Stimulated activated CD4-positive, alpha-beta T cell treated with anti-CD3 and anti-CD28 coated beads, Interleukin-12 subunit alpha, Interleukin-12 subunit beta, amount 100 ng/mL, for 24 hours (primary cell): ENCODE results near the gene CDH4.

Source experiments
- DNase-seq, 2 experiments: peaks; one replicate each; pipeline ENCODE4 v3.0.0-alpha.2; 2020; ENCODE audit warnings: low read depth in 2 of 2

The CDH4 gene

GRCh38 chr20:61629602-61630390, 377.7 kb downstream of the CDH4 start:
- DNase-seq, result no peak

GRCh38 chr20:61630391-61630650, 378.3 kb downstream of the CDH4 start:
- DNase-seq, result no peak

GRCh38 chr20:61630816-61631215, 378.8 kb downstream of the CDH4 start:
- DNase-seq, result no peak

- no peak for DNase-seq
These were observed 379.7 kb downstream of the CDH4 start for GRCh38 chr20:61631751-61632150.

- no peak for DNase-seq
These were observed 380.9 kb downstream of the CDH4 start for GRCh38 chr20:61633004-61633403.

DNA sequence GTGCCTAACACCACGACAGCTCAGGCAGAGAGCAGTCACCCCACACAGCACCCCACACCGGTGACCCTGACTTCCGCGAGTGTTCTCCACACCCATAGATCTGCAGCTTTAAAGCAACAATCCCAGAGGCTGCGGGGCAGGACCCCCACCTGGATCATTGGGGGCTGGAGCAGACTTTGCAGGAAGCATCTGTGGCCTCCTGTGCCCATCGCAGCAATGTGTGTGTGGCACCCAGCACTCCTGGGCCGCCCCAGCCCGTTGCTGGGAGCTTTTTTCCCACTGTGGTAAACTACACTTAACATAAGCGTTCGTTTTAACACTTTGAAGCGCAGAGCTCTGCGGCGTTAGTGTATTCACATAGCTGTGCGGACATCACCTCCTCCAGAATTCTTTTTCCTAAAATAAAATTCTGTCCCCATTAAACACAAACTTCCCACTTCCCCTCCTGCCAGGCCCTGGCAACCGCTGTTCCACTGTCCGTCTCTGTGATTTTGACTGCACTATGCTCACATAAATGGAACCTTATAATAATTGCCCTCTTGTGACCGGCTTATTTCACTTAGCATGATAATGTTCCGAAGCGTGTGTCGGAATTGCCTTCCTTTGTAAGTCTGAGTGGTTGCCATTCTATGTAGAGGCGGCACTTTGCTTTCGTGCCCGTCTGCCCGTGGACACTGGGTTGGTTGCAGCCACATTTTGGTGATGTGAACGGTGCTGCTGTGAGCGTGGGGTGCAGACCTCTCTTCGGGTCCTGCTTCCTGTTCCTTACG, 382.5 kb downstream of the CDH4 start:
- no peak for DNase-seq

DNA sequence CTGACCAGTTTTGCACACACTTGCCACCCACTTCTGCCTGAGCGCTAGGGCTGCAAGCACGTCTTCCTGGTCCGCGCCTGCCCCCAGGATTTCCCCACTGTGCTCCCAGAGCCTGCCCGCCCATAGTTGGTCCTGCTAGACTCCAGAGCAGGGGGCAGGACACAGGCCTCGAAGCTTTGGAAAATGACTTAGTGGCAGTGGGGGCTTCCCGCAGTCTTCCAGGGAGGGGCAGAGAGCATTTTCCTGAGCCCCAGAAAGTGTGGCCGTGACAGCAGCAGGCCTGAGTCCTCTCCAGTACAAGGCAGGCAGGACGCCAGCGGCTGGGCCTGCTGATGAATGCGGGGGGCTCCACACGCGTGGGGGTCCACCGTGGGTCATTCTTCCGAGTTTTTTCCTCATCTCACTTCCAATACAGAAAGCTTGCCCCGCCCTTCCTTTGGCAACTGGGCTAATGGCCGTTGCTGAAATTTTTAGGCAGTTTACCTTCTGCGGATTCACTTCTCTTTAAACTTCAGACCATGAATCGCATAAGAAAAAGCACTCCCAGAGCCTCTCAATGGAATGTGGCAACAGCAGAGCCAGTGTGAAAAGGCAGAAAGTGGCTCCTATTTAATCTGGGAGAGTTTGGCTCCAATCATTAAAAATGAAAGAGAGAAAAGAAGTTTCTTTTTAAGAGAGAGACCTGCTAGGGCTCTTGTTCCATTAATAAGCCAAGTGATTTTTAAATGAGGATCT, 383.8 kb downstream of the CDH4 start:
- DNase-seq, result no peak

- no peak for DNase-seq
These were observed 384.6 kb downstream of the CDH4 start for GRCh38 chr20:61636531-61637116.

- no peak for DNase-seq
These were observed 386.9 kb downstream of the CDH4 start for GRCh38 chr20:61638802-61639585.

DNA sequence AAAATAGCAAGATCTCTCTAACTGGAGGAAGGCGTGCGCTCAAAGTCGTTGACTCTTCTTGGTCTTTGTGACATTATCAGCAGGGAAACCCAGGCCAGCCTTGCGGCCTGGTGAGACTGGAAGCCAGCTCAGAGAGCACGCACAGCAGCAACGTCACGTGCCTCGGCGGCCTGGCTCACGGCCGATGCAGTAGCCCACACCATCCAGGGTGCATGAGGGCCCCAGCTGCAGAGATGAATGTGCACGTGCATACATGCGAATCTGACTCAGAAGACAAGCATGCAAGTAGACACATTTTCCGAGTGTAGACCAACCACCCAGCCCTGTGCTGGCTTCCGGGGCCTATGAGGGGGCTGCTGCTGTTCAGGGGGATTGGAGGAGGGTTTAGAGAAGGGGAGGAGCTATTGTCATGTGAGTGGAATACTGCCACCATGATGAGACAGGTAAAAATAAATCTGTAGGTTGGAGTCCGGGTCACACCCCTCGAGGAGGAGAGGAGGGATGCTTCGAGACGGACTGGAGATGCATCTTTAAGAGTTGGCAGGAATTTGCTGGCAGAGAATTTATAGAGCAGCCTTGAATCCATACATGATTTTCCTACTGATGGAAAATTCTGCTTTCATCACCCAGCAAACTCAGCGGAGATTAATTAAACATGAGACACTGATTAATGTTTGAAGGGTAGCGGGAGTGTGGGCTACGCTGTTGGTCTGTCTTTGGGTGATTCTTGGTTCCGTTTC, 388.2 kb downstream of the CDH4 start:
- no peak for DNase-seq

DNA sequence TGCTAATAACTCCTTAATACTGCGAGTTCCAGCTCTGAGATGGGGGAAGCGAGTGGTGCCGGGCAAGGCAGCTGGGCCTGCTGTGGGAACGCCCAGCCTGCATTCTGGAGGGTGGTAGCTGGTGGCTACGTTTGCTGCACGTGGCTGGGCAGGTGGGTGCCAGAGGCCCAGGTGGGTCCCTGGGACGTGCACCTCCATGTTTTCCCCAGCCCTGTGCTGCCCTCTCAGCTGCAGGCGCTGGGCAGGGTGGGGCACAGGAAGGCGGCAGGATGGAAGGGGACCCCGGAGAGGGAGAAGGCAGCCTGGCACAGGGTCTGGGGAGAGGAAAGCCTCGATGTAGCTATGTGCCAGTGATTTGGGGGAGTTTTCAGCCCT, 388.8 kb downstream of the CDH4 start:
- no peak for DNase-seq

DNA sequence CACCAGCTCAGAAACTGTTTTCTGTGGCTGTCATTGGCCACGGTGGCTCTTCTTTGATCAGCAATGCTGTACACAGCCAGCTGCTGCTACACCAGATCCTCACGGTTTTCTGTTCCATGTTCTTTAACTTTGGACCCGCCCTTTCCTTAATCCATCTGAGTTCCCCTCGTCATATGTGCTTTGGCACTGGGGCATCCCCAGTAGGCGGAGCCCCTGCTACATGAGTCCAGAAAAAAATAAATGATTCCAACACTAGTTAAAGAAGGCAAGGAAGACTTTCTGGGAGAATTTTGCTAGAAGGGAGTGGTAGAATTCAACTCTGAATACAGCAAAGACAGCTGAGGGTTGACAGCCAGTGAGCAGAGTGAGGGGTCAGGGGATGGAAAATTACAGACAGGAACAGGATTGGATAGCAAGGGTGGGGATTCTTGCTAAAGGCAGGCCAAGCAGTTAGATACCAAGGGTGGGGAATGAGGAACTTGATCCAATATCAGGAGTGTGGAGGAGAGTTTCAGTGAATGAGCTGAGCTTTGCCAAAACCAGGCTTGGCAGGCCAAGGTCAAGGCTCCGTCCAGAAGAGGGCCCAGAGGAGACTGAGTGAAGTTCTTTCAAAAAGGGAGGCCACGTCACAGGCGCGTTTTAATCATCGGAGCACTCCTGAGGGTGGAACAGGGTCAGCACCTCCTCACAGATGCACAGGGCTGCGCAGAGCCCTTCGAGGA, 391.8 kb downstream of the CDH4 start:
- no peak for DNase-seq

DNA sequence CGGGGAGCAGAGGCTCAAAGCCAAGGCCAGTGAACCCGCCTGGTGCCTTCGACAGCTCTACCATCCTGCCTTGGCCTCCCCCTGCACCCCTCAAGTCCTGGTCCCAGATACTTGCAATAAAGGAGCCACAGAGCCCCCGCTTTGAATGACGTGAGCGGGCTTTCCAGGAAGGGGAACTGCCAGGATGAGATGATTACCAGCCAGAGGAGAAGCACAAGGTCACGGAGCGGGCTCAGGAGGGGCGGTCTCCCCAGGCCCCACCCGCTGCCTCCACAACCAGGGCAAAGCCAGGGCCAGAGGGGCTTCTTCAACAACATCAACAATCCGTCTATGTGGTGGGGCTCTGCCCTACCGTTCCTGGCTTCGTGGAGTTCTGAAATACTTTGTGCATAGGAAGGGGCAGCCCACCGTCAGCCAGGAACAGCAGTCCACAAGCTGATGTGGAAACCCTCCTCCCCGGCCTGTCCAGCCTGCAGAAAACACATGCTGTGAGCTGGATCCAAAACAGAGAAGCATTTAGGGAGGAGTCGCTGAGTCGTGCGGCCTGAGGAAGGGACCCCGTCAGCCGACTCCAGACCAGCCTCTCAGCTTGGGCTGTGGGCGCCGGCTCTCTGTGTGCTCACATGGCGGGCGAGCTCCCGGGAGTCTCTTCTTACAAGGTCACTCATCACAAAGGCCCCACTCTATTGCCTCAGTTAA, 392.5 kb downstream of the CDH4 start:
- no peak for DNase-seq

GRCh38 chr20:61645732-61646131, 393.7 kb downstream of the CDH4 start:
- DNase-seq, result no peak

DNA sequence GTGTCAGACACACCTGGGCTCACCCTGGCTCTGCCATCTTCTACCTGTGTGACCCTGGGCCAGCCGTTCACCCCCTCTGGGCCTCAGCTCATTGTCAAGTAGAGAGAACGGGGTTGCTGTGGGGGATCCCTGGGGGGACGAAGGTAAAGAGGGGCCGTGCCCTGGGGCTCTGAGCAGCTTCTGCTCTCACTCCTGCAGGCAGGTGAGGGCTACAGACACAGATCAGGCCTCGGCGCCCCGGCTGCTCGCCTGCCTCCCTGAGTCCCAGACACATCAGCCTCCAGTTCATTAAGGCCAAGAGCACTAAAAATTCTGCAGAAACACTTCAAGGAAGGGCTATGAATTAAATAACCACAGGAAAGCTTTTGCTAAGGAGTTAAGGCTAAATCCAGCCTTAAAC, 394.4 kb downstream of the CDH4 start:
- no peak for DNase-seq

DNA sequence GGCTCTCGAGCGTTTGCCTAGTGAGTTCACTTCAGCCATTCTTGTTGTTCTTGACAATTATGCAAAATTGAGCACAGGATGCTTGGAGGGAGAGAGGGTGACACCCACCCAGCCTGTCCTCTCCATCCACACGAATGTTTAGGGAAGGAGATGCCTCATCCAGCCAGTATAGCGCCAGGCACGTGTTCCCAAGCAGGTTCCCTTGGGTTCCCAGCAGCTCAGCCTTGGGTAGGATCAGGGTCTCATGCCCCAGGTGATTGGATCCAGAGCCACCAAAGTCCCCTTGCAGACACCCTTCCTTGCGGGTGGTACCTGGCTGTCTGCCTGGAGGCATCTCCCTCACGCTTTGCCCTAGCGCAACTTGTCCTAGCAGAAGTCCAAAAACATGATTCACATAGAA, 394.9 kb downstream of the CDH4 start:
- DNase-seq, result no peak

GRCh38 chr20:61647702-61648101, 395.6 kb downstream of the CDH4 start:
- DNase-seq, result no peak

DNA sequence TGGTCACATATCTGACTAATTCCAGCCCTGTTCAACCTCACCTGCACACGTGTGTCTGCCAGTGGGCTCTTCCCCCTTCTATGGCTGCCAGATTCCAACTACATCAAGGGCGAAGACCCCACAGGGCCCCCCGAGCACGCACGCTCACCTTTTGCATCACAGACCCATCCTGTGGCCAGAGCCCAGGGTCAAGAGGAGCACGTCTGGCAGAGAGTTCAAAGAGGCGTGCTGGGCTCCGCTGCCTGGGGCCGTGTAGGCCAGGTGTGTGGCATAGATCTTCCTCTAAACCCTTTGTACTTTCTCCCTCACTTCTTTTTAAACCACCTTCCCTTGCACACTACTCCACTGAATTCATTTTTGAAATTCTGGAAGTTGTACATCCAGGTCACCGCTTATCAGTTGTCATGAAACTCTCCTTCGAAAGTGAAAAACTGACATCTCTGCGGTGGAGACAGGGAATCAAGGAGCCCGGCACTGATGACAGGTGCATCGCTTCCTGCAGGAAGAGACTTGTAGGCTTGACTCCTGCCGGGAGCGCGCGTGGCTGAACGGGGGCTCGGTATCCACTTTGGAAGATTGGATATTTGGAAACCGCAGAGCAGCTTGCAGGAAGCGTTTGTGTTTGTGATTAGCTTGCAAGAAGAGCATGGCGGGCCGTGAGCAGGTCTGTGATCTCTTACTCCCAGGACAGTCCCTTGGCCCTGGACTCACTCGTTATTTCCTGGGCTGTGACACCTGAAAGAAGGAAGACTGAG, 397.2 kb downstream of the CDH4 start:
- no peak for DNase-seq

DNA sequence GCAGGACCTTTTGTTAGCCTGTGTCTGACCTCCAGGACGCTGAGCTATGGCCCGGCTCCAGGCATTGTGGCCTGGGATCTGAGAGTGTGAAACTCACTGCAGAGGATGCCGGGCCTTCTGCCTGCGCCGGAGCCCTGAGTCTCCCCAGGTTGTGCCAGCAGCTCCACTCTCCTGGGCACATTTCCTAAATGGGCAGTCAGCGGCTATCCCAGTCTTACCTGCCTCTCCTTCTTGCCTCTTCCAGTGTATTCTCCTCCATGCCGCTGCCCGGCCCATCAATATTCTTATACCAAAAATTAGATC, 397.8 kb downstream of the CDH4 start:
- DNase-seq, result no peak
